GM21825 (cell line): Measurements from ENCODE around the gene FAM9B.
"Not testable (repeated sequence)": the region's sequence is repeated elsewhere in the genome, so short reads cannot be mapped to it uniquely, and the experiment has no call there.

Experiments
- ATAC-seq: cut with Tn5 transposase; IDR thresholded peaks from one replicate; pipeline ENCODE4 v1.9.1; 2021; ENCODE audit warnings: mild to moderate bottlenecking, moderate library complexity; ENCODE audit not compliant: unreplicated experiment

Gene FAM9B

GRCh38 chrX:9033989-9034388 is at the start of gene FAM9B:
Gene FAM9B (minus strand): TSS chrX:9034127. CDS start chrX:9032986, 1,141 bp downstream.
- no peak for ATAC-seq

GRCh38 chrX:9081271-9081670 is 47.3 kb upstream of the FAM9B start:
- ATAC-seq: no peak

GRCh38 chrX:9074326-9074725 is 40.4 kb upstream of the FAM9B start:
- no peak for ATAC-seq

GRCh38 chrX:9072281-9072680 is 38.4 kb upstream of the FAM9B start:
- no peak for ATAC-seq

GRCh38 chrX:9071031-9071650 is 37.2 kb upstream of the FAM9B start:
- no peak for ATAC-seq

GRCh38 chrX:9069573-9069972 is 35.6 kb upstream of the FAM9B start:
- ATAC-seq: no peak

GRCh38 chrX:9064694-9065093 is 30.8 kb upstream of the FAM9B start:
- no peak for ATAC-seq

- ATAC-seq: no peak
Observed at GRCh38 chrX:9062641-9063040, 28.7 kb upstream of the FAM9B start.

GRCh38 chrX:9055354-9055753 is 21.4 kb upstream of the FAM9B start:
- ATAC-seq: no peak

- ATAC-seq: no peak
Observed at GRCh38 chrX:9052081-9052480, 18.2 kb upstream of the FAM9B start.

- no peak for ATAC-seq
Observed at GRCh38 chrX:9050331-9050730, 16.4 kb upstream of the FAM9B start.

- no peak for ATAC-seq
Observed at GRCh38 chrX:9048801-9049200, 14.9 kb upstream of the FAM9B start.

GRCh38 chrX:9038244-9038643 is 4.3 kb upstream of the FAM9B start:
- ATAC-seq: no peak

- ATAC-seq: no peak
Observed at GRCh38 chrX:9037296-9037695, 3.4 kb upstream of the FAM9B start.

GRCh38 chrX:9033586-9033985 is 341 bp downstream of the FAM9B start:
- no peak for ATAC-seq

GRCh38 chrX:9033179-9033578 is 748 bp downstream of the FAM9B start:
- ATAC-seq: no peak

- no peak for ATAC-seq
Observed at GRCh38 chrX:9023293-9023692, 10.6 kb downstream of the FAM9B start.

GRCh38 chrX:9019151-9019550 is 14.8 kb downstream of the FAM9B start:
- no peak for ATAC-seq

GRCh38 chrX:9018332-9018731 is 15.6 kb downstream of the FAM9B start:
- not testable (repeated sequence) for ATAC-seq

GRCh38 chrX:9003041-9003440 is 30.9 kb downstream of the FAM9B start:
- no peak for ATAC-seq

GRCh38 chrX:8988446-8988845 is 45.5 kb downstream of the FAM9B start:
- no peak for ATAC-seq

- ATAC-seq: no peak
Observed at GRCh38 chrX:8987672-8988250, 46.2 kb downstream of the FAM9B start.

- ATAC-seq: no peak
Observed at GRCh38 chrX:8984231-8984630, 49.7 kb downstream of the FAM9B start.
